ENCODE data around the gene DDX17. TPM values are rescaled to one million over a fixed set of nuclear protein-coding genes. Genes with fewer than 3 reads are reported as not detected.

DDX17 gene
- polyA plus RNA-seq, 1 donor from 2014 or later, result 996 TPM

GRCh38 chr22:38549101-38549894 lies 43.2 kb upstream of the DDX17 start:
- TF ChIP-seq RAD21 (conservative IDR thresholded peaks at IDR 0.05), result no peak
- TF ChIP-seq, protein P1, sequence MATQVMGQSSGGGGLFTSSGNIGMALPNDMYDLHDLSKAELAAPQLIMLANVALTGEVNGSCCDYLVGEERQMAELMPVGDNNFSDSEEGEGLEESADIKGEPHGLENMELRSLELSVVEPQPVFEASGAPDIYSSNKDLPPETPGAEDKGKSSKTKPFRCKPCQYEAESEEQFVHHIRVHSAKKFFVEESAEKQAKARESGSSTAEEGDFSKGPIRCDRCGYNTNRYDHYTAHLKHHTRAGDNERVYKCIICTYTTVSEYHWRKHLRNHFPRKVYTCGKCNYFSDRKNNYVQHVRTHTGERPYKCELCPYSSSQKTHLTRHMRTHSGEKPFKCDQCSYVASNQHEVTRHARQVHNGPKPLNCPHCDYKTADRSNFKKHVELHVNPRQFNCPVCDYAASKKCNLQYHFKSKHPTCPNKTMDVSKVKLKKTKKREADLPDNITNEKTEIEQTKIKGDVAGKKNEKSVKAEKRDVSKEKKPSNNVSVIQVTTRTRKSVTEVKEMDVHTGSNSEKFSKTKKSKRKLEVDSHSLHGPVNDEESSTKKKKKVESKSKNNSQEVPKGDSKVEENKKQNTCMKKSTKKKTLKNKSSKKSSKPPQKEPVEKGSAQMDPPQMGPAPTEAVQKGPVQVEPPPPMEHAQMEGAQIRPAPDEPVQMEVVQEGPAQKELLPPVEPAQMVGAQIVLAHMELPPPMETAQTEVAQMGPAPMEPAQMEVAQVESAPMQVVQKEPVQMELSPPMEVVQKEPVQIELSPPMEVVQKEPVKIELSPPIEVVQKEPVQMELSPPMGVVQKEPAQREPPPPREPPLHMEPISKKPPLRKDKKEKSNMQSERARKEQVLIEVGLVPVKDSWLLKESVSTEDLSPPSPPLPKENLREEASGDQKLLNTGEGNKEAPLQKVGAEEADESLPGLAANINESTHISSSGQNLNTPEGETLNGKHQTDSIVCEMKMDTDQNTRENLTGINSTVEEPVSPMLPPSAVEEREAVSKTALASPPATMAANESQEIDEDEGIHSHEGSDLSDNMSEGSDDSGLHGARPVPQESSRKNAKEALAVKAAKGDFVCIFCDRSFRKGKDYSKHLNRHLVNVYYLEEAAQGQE (IDR thresholded peaks at IDR 0.05; ENCODE audit: borderline replicate concordance), result no peak
- no peak for TF ChIP-seq EP300 (conservative IDR thresholded peaks at IDR 0.05; ENCODE audit: poor library complexity, severe bottlenecking)
- no peak for TF ChIP-seq MXI1 (conservative IDR thresholded peaks at IDR 0.05; ENCODE audit: poor library complexity, severe bottlenecking)
- no peak for TF ChIP-seq CTCF (IDR thresholded peaks at IDR 0.05; ENCODE audit: poor library complexity, severe bottlenecking)
- Histone ChIP-seq H3K27me3 (ENCODE audit: insufficient read depth, low read depth, low read length) (no peaks in the 10 kb centered on the region), H3K36me3 (ENCODE audit: insufficient read depth, low read length) (no peaks in the 10 kb centered on the region), H3K9me3 (ENCODE audit: low read length) (no peaks in the 10 kb centered on the region), H3K9me2 (ENCODE audit: insufficient read depth, low read length) (no peaks in the 10 kb centered on the region), H3K4me3 (ENCODE audit: low read length) (no peak overlapping the region), H3F3A (ENCODE audit: insufficient read depth, low read length, poor library complexity, severe bottlenecking) (no peaks in the 10 kb centered on the region), H3K9ac (ENCODE audit: low read length) (no peak overlapping the region), H4K20me1 (ENCODE audit: insufficient read depth) (no peaks in the 10 kb centered on the region), H3K4me2 (ENCODE audit: low read length) (no peak overlapping the region), H3K27ac (ENCODE audit: low read length) (no peak overlapping the region), H2AFZ (ENCODE audit: low read depth, low read length) (no peak overlapping the region), H3K79me2 (replicated peaks; ENCODE audit: insufficient read depth, low read length) (no peaks in the 10 kb centered on the region)

DNA sequence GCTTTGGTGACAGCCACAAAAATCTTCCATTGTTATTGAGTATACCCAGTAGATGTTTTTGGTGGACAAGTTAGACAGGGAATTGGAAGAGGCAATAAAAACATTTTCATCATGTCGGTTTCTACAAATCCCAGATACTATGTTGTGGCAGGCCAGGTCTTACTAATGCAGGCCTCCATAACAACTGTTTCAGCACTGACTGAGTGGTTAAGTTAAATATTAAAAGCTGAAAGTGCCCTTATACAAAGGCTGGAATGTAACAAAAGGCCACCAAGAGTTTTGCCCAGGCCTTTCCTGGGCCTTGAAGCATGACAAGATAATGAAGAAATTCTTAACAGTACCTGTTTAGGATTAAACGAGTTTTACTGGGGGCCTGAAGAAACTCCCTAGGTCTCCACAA lies 34.6 kb upstream of the DDX17 start:
- H3K4me2 ChIP-seq (ENCODE audit: low read length), result no peak overlapping the region
- no peaks in the 10 kb centered on the region for H3K27me3 ChIP-seq (ENCODE audit: insufficient read depth, low read depth, low read length)
- no peaks in the 10 kb centered on the region for H4K20me1 ChIP-seq (ENCODE audit: insufficient read depth)
- H2AFZ ChIP-seq (ENCODE audit: low read depth, low read length), result no peak overlapping the region
- H3K79me2 ChIP-seq (replicated peaks; ENCODE audit: insufficient read depth, low read length), result no peaks in the 10 kb centered on the region
- TF ChIP-seq MXI1 (conservative IDR thresholded peaks at IDR 0.05; ENCODE audit: poor library complexity, severe bottlenecking) (no peak), POLR2AphosphoS5 (IDR thresholded peaks at IDR 0.05) (no peak), CTCF (IDR thresholded peaks at IDR 0.05; ENCODE audit: poor library complexity, severe bottlenecking) (no peak), RAD21 (conservative IDR thresholded peaks at IDR 0.05) (no peak), TAF1 (IDR thresholded peaks at IDR 0.05; ENCODE audit: low read depth) (no peak), EP300 (conservative IDR thresholded peaks at IDR 0.05; ENCODE audit: poor library complexity, severe bottlenecking) (no peak), EZH2 (IDR thresholded peaks at IDR 0.05; ENCODE audit: borderline replicate concordance, insufficient read depth, low read length, poor library complexity, severe bottlenecking) (no peak), SMC3 (conservative IDR thresholded peaks at IDR 0.05; ENCODE audit: poor library complexity) (no peak)
- TF ChIP-seq, protein P1 (IDR thresholded peaks at IDR 0.05; ENCODE audit: borderline replicate concordance), result no peak
- no peaks in the 10 kb centered on the region for H3K9me2 ChIP-seq (ENCODE audit: insufficient read depth, low read length)
- H3K9me3 ChIP-seq (ENCODE audit: low read length), result no peaks in the 10 kb centered on the region
- H3F3A ChIP-seq (ENCODE audit: insufficient read depth, low read length, poor library complexity, severe bottlenecking), result no peaks in the 10 kb centered on the region
- H3K9ac ChIP-seq (ENCODE audit: low read length), result no peak overlapping the region
- no peaks in the 10 kb centered on the region for H3K36me3 ChIP-seq (ENCODE audit: insufficient read depth, low read length)
- H3K27ac ChIP-seq (ENCODE audit: low read length), result no peak overlapping the region
- H3K4me3 ChIP-seq (ENCODE audit: low read length), result no peak overlapping the region

All from neural cell (in vitro differentiated cells).